Activated CD8-positive, alpha-beta memory T cell treated with anti-CD3 and anti-CD28 coated beads, Interleukin-2, amount 10 ng/mL, durations not matched to agents 7 days and 5 days (primary cell): ENCODE results near the gene HLA-A. TPM values are rescaled to one million over a fixed set of nuclear protein-coding genes. Genes with fewer than 3 reads are reported as not detected.
"Not testable (repeated sequence)": the region's sequence is repeated elsewhere in the genome, so short reads cannot be mapped to it uniquely, and the experiment has no call there.

ENCODE experiments used
- ATAC-seq: fragments of 150-1000 bp; cut with Tn5 transposase; one replicate; pipeline ENCODE4 v1.10.0; 2021; ENCODE audit warnings: moderate library complexity
- CTCF ChIA-PET: fragments of 350-600 bp; sonication (Branson Sonifier 250); formaldehyde crosslinking; loops from one replicate; lab custom pipeline; 2021; ENCODE audit warnings: antibody characterized with exemption; lab: Charles Lee
- DNase-seq: peaks from one replicate; pipeline ENCODE4 v3.0.0-alpha.2; 2020
- H3K27ac Mint-ChIP-seq: one replicate; pipeline ENCODE4 v1.8.0; 2021; ENCODE audit warnings: mild to moderate bottlenecking, mixed read lengths
- H3K27me3 Mint-ChIP-seq: one replicate; pipeline ENCODE4 v1.8.0; 2021; ENCODE audit warnings: mixed read lengths
- H3K36me3 Mint-ChIP-seq: one replicate; pipeline ENCODE4 v1.8.0; 2021; ENCODE audit warnings: mild to moderate bottlenecking, mixed read lengths
- H3K4me1 Mint-ChIP-seq: one replicate; pipeline ENCODE4 v1.8.0; 2021; ENCODE audit warnings: mixed read lengths
- H3K4me3 Mint-ChIP-seq: one replicate; pipeline ENCODE4 v1.8.0; 2021; ENCODE audit warnings: mild to moderate bottlenecking, moderate library complexity, mixed read lengths
- H3K9me3 Mint-ChIP-seq: one replicate; pipeline ENCODE4 v1.8.0; 2022; ENCODE audit warnings: low read depth, mixed read lengths
- total RNA-seq, 2 experiments: library from RNA; stranded (reverse); gene quantifications; one replicate each; pipeline ENCODE4 v1.2.3, GENCODE V29; 2021

The HLA-A gene
- total RNA-seq, 2 experiments from 2014 or later: 1,622 to 2,021 TPM

GRCh38 chr6:29970711-29971110 is 28.4 kb downstream of the HLA-A start:
- no peak for ATAC-seq
- DNase-seq: no peak
- Mint-ChIP-seq H3K4me1 (peaks cover 51% of the 10 kb centered on the region), H3K27ac (no peak overlapping the region), H3K36me3 (no peaks in the 10 kb centered on the region), H3K9me3 (no peaks in the 10 kb centered on the region), H3K27me3 (peaks cover 32% of the 10 kb centered on the region), H3K4me3 (no peak overlapping the region)
- CTCF ChIA-PET: no interaction called here

GRCh38 chr6:29974901-29975560 is 32.7 kb downstream of the HLA-A start:
- ATAC-seq (no peak), DNase-seq (peak; percentile 40)
- Mint-ChIP-seq H3K4me1 (peaks cover 46% of the 10 kb centered on the region), H3K36me3 (peaks cover 2% of the 10 kb centered on the region), H3K4me3 (peak overlapping the region; percentile 19), H3K27me3 (peaks cover 64% of the 10 kb centered on the region), H3K9me3 (no peaks in the 10 kb centered on the region), H3K27ac (no peak overlapping the region)
- CTCF ChIA-PET: interaction anchor here (0.6 to 2.1 kb wide), 9 partner anchors 8 to 324 kb away, joined by 3 to 6 read pairs (median 4); no protein-coding TSS in a partner anchor

- H3K4me1 Mint-ChIP-seq: peaks cover 46% of the 10 kb centered on the region
- DNase-seq: peak; percentile 35
- no peak overlapping the region for H3K27ac Mint-ChIP-seq
- H3K27me3 Mint-ChIP-seq: peaks cover 62% of the 10 kb centered on the region
- no peak for ATAC-seq
- CTCF ChIA-PET: interaction anchor here (0.7 to 2.4 kb wide), 12 partner anchors 8 to 324 kb away, joined by 3 to 9 read pairs (median 4); no protein-coding TSS in a partner anchor
- H3K36me3 Mint-ChIP-seq: peaks cover 2% of the 10 kb centered on the region
- H3K9me3 Mint-ChIP-seq: no peaks in the 10 kb centered on the region
- H3K4me3 Mint-ChIP-seq: peak overlapping the region; percentile 19
Measured at GRCh38 chr6:29975561-29975907, 33.2 kb downstream of the HLA-A start.

GRCh38 chr6:29976253-29976587 is 33.9 kb downstream of the HLA-A start:
- CTCF ChIA-PET: interaction anchor here (0.7 to 2.4 kb wide), 10 partner anchors 9 to 155 kb away, joined by 3 to 9 read pairs (median 4); no protein-coding TSS in a partner anchor
- Mint-ChIP-seq H3K4me1 (peaks cover 46% of the 10 kb centered on the region), H3K9me3 (no peaks in the 10 kb centered on the region), H3K27ac (peak overlapping the region; percentile 18), H3K36me3 (peaks cover 2% of the 10 kb centered on the region), H3K4me3 (peak overlapping the region; percentile 74), H3K27me3 (peaks cover 64% of the 10 kb centered on the region)
- ATAC-seq: no peak
- no peak for DNase-seq

GRCh38 chr6:29976588-29977424 is 34.5 kb downstream of the HLA-A start:
- Mint-ChIP-seq H3K9me3 (no peaks in the 10 kb centered on the region), H3K27ac (no peak overlapping the region), H3K27me3 (peaks cover 65% of the 10 kb centered on the region), H3K36me3 (peaks cover 2% of the 10 kb centered on the region), H3K4me1 (peaks cover 44% of the 10 kb centered on the region), H3K4me3 (peak overlapping the region; percentile 74)
- ATAC-seq (peak; percentile 90), DNase-seq (peak; percentile 73)
- CTCF ChIA-PET: interaction anchor here (0.9 to 2.4 kb wide), 9 partner anchors 9 to 154 kb away, joined by 3 to 9 read pairs (median 4); no protein-coding TSS in a partner anchor

- H3K4me1 Mint-ChIP-seq: peaks cover 38% of the 10 kb centered on the region
- H3K27me3 Mint-ChIP-seq: peaks cover 64% of the 10 kb centered on the region
- ATAC-seq (no peak), DNase-seq (no peak)
- peaks cover 2% of the 10 kb centered on the region for H3K36me3 Mint-ChIP-seq
- CTCF ChIA-PET: interaction anchor here (1.1 to 2.4 kb wide), 5 partner anchors 11 to 154 kb away, joined by 3 to 6 read pairs (median 4); no protein-coding TSS in a partner anchor
- no peaks in the 10 kb centered on the region for H3K9me3 Mint-ChIP-seq
- H3K4me3 Mint-ChIP-seq: peak overlapping the region; percentile 74
- H3K27ac Mint-ChIP-seq: no peak overlapping the region
Measured at GRCh38 chr6:29977425-29977727, 35.0 kb downstream of the HLA-A start.

GRCh38 chr6:29980013-29980412 is 37.7 kb downstream of the HLA-A start:
- H3K4me3 Mint-ChIP-seq, DNase-seq, CTCF ChIA-PET, H3K27ac Mint-ChIP-seq, H3K9me3 Mint-ChIP-seq, H3K36me3 Mint-ChIP-seq, ATAC-seq: not testable (repeated sequence)
- Mint-ChIP-seq H3K27me3 (peaks cover 44% of the 10 kb centered on the region), H3K4me1 (peaks cover 18% of the 10 kb centered on the region)

GRCh38 chr6:29980511-29980910 is 38.2 kb downstream of the HLA-A start:
- H3K4me3 Mint-ChIP-seq: no peak overlapping the region

GRCh38 chr6:29981211-29981812 is 39.0 kb downstream of the HLA-A start:
- ATAC-seq (no peak), DNase-seq (peak; percentile 36)
- Mint-ChIP-seq H3K27me3 (peaks cover 31% of the 10 kb centered on the region), H3K27ac (no peak overlapping the region), H3K36me3 (peaks cover 2% of the 10 kb centered on the region), H3K9me3 (no peaks in the 10 kb centered on the region), H3K4me1 (peaks cover 6% of the 10 kb centered on the region), H3K4me3 (no peak overlapping the region)
- CTCF ChIA-PET: no interaction called here

More at GRCh38 chr6:29980511-29980910, 38.2 kb downstream of the HLA-A start:
- Mint-ChIP-seq H3K36me3 (peaks cover 2% of the 10 kb centered on the region), H3K27me3 (peaks cover 39% of the 10 kb centered on the region), H3K9me3 (no peaks in the 10 kb centered on the region), H3K27ac (no peak overlapping the region), H3K4me1 (peaks cover 13% of the 10 kb centered on the region)
- no peak for ATAC-seq
- CTCF ChIA-PET: no interaction called here
- DNase-seq: peak; percentile 22

- Mint-ChIP-seq H3K27ac (no peak overlapping the region), H3K27me3 (peaks cover 25% of the 10 kb centered on the region), H3K36me3 (peaks cover 2% of the 10 kb centered on the region), H3K9me3 (no peaks in the 10 kb centered on the region), H3K4me1 (peaks cover 2% of the 10 kb centered on the region), H3K4me3 (no peak overlapping the region)
- CTCF ChIA-PET: no interaction called here
- ATAC-seq (no peak), DNase-seq (no peak)
Measured at GRCh38 chr6:29982097-29982496, 39.8 kb downstream of the HLA-A start.

- no peak for ATAC-seq
Measured at GRCh38 chr6:29984232-29984631, 41.9 kb downstream of the HLA-A start.

GRCh38 chr6:29984992-29985391 is 42.7 kb downstream of the HLA-A start:
- no peaks in the 10 kb centered on the region for H3K4me1 Mint-ChIP-seq
- no peaks in the 10 kb centered on the region for H3K9me3 Mint-ChIP-seq
- H3K36me3 Mint-ChIP-seq: no peaks in the 10 kb centered on the region
- peak; percentile 37 for DNase-seq
- peaks cover 16% of the 10 kb centered on the region for H3K27me3 Mint-ChIP-seq
- CTCF ChIA-PET: interaction anchor here (1.1 to 1.9 kb wide), 2 partner anchors 9 to 137 kb away, joined by 3 to 8 read pairs; no protein-coding TSS in a partner anchor
- no peak overlapping the region for H3K27ac Mint-ChIP-seq
- no peak for ATAC-seq
- H3K4me3 Mint-ChIP-seq: no peak overlapping the region

More at GRCh38 chr6:29984232-29984631, 41.9 kb downstream of the HLA-A start:
- Mint-ChIP-seq H3K9me3 (no peaks in the 10 kb centered on the region), H3K27me3 (peaks cover 13% of the 10 kb centered on the region), H3K4me3 (no peak overlapping the region), H3K4me1 (no peaks in the 10 kb centered on the region), H3K36me3 (no peaks in the 10 kb centered on the region), H3K27ac (no peak overlapping the region)
- CTCF ChIA-PET: no interaction called here
- DNase-seq: no peak

GRCh38 chr6:29986179-29986781 is 43.9 kb downstream of the HLA-A start:
- CTCF ChIA-PET: interaction anchor here (0.9 to 1.9 kb wide), 4 partner anchors 9 to 138 kb away, joined by 3 to 8 read pairs (median 3); no protein-coding TSS in a partner anchor
- Mint-ChIP-seq H3K27ac (no peak overlapping the region), H3K36me3 (no peaks in the 10 kb centered on the region), H3K9me3 (no peaks in the 10 kb centered on the region), H3K4me3 (no peak overlapping the region), H3K4me1 (peaks cover 1% of the 10 kb centered on the region), H3K27me3 (peaks cover 19% of the 10 kb centered on the region)
- peak; percentile 33 for DNase-seq
- ATAC-seq: no peak
